NCI-H748 (cell line): ENCODE data around the gene DCAF7.

ENCODE experiments used
- DNase-seq: peaks from one replicate; lab custom pipeline; 2025; ENCODE audit not compliant: unreplicated experiment; lab: John Stamatoyannopoulos, UW

Gene DCAF7

GRCh38 chr17:63543822-63544420 is 6.4 kb upstream of the DCAF7 start:
- no peak for DNase-seq

GRCh38 chr17:63544467-63545301 is 5.6 kb upstream of the DCAF7 start:
- no peak for DNase-seq

GRCh38 chr17:63546308-63547082 is 3.8 kb upstream of the DCAF7 start:
- no peak for DNase-seq

- no peak for DNase-seq
Measured at GRCh38 chr17:63547083-63547523, 3.2 kb upstream of the DCAF7 start.

GRCh38 chr17:63549289-63549945 is 860 bp upstream of the DCAF7 start:
- no peak for DNase-seq

GRCh38 chr17:63550817-63551639 is 751 bp downstream of the DCAF7 start:
- peak; percentile 81 for DNase-seq

GRCh38 chr17:63552211-63552610 is 1.9 kb downstream of the DCAF7 start:
- no peak for DNase-seq

GRCh38 chr17:63555500-63556156 is 5.4 kb downstream of the DCAF7 start:
- DNase-seq = no peak

GRCh38 chr17:63557416-63557815 is 7.1 kb downstream of the DCAF7 start:
- DNase-seq = no peak

GRCh38 chr17:63558441-63558840 is 8.2 kb downstream of the DCAF7 start:
- no peak for DNase-seq

GRCh38 chr17:63561819-63562218 is 11.5 kb downstream of the DCAF7 start:
- no peak for DNase-seq

GRCh38 chr17:63563339-63563738 is 13.1 kb downstream of the DCAF7 start:
- DNase-seq = no peak

- no peak for DNase-seq
Measured at GRCh38 chr17:63564562-63564961, 14.3 kb downstream of the DCAF7 start.

GRCh38 chr17:63567229-63567628 is 17.0 kb downstream of the DCAF7 start:
- DNase-seq = no peak

- DNase-seq = no peak
Measured at GRCh38 chr17:63568563-63568962, 18.3 kb downstream of the DCAF7 start.

- no peak for DNase-seq
Measured at GRCh38 chr17:63571632-63572310, 21.5 kb downstream of the DCAF7 start.

GRCh38 chr17:63573634-63574033 is 23.4 kb downstream of the DCAF7 start:
- DNase-seq = no peak

GRCh38 chr17:63578027-63578768 is 27.9 kb downstream of the DCAF7 start:
- no peak for DNase-seq

GRCh38 chr17:63578769-63579111 is 28.5 kb downstream of the DCAF7 start:
- no peak for DNase-seq
